ENCODE measurements around the gene CASP9. TPM values are rescaled to one million over a fixed set of nuclear protein-coding genes. Genes with fewer than 3 reads are reported as not detected.
A peak's percentile ranks its signal among the peaks of the same experiment; 100 is the strongest.

Gene CASP9
- total and polyA plus RNA-seq, 2 experiments from 2014 or later, result 7.7 to 25.0 TPM

GRCh38 chr1:15568387-15569073 lies 44.5 kb upstream of the CASP9 start (continued):
- TF ChIP-seq ZNF462 (CRISPR knock-in tag; IDR thresholded peaks at IDR 0.05) (no peak), ZNF331 (CRISPR knock-in tag; IDR thresholded peaks at IDR 0.05; ENCODE audit: low read depth) (no peak)

DNA sequence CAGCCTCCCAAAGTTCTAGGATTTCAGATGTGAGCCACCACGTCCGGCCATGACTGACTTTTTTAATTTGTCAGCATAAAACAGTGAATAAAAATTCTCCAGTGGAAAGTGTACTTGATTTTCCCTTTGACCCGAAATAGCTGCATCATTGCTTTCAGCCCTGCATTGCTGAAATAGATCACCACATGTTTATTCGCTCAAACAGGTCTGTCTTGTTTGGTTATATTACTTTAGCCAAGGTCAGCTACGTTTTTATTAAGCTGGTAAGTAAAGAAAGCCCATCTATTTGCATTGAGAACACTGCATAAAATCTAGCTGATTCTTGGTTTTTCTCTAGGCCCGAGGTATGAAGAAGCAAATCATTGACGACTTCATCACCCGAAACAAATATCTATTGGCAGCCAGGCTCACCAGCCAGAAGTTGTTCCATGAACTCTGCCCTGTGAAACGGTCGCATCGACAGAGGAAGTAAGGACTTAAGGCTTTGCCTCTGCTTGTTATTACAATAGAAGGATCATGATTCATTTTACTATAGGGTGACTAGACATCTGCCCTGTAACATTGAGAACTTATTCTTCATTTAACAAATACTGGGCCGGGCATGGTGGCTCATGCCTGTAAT lies 35.3 kb upstream of the CASP9 start:
- no peaks in the 10 kb centered on the region for H3F3A ChIP-seq (replicated peaks; ENCODE audit: low read depth)
- ATAC-seq (no peak), DNase-seq (ENCODE audit: low spot score) (no peak)
- no peak overlapping the region for H3K4me3 Mint-ChIP-seq
- no peaks in the 10 kb centered on the region for H3K4me1 ChIP-seq (ENCODE audit: insufficient read depth)
- H3K4me3 ChIP-seq, result no peak overlapping the region
- no peaks in the 10 kb centered on the region for H3K79me2 ChIP-seq (replicated peaks; ENCODE audit: insufficient read depth)
- H3K27me3 Mint-ChIP-seq (ENCODE audit: insufficient read depth, low read depth, poor library complexity), result peaks cover 4% of the 10 kb centered on the region
- peak overlapping the region; percentile 78; the same call in 1 of the 2 replicates for H3K27ac ChIP-seq (ENCODE audit: low read depth)
- no peak overlapping the region for H2AFZ ChIP-seq
- peaks cover 10% of the 10 kb centered on the region for H3K36me3 ChIP-seq (ENCODE audit: insufficient read depth)
- H3K36me3 Mint-ChIP-seq (ENCODE audit: low read depth), result peaks cover 34% of the 10 kb centered on the region
- H3K9me2 ChIP-seq (ENCODE audit: insufficient read depth), result no peaks in the 10 kb centered on the region
- H4K20me1 ChIP-seq (replicated peaks; ENCODE audit: insufficient read depth), result no peaks in the 10 kb centered on the region
- no peaks in the 10 kb centered on the region for H3K4me1 Mint-ChIP-seq
- H3K9me3 Mint-ChIP-seq, result no peaks in the 10 kb centered on the region
- no peak overlapping the region for H3K4me2 ChIP-seq
- no peaks in the 10 kb centered on the region for H3K27me3 ChIP-seq (ENCODE audit: insufficient read depth)
- TF ChIP-seq JUNB (IDR thresholded peaks at IDR 0.05; ENCODE audit: unreplicated experiment) (no peak), ZNF114 (CRISPR knock-in tag; IDR thresholded peaks at IDR 0.05) (no peak), CTCF (conservative IDR thresholded peaks at IDR 0.05; ENCODE audit: low read depth in 2 of 2) (no peak), REST (IDR thresholded peaks at IDR 0.05; ENCODE audit: unreplicated experiment) (no peak), ZNF331 (CRISPR knock-in tag; IDR thresholded peaks at IDR 0.05; ENCODE audit: low read depth) (no peak), POLR2AphosphoS5 (IDR thresholded peaks at IDR 0.05; ENCODE audit: low read depth) (no peak)
- TF ChIP-seq, protein P1, sequence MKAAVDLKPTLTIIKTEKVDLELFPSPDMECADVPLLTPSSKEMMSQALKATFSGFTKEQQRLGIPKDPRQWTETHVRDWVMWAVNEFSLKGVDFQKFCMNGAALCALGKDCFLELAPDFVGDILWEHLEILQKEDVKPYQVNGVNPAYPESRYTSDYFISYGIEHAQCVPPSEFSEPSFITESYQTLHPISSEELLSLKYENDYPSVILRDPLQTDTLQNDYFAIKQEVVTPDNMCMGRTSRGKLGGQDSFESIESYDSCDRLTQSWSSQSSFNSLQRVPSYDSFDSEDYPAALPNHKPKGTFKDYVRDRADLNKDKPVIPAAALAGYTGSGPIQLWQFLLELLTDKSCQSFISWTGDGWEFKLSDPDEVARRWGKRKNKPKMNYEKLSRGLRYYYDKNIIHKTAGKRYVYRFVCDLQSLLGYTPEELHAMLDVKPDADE (IDR thresholded peaks at IDR 0.05), result no peak
- peak overlapping the region; percentile 27; the same call in 1 of the 2 replicates for H3K27ac Mint-ChIP-seq
